Natural killer cell (primary cell): ENCODE data around the gene ABCA12. TPM values are rescaled to one million over a fixed set of nuclear protein-coding genes. Genes with fewer than 3 reads are reported as not detected.

Experiments used
- ATAC-seq, 3 donors: fragments of 150-1000 bp in 2 of 3; fragments of 200-7000 bp in 1 of 3; cut with Tn5 transposase; 1 replicate in 1 of 3; 2 replicates in 2 of 3; pipeline ENCODE4 v1.10.0; 2021; ENCODE audit warnings: mild to moderate bottlenecking in 2 of 3, moderate library complexity in 2 of 3
- DNase-seq, 2 donors: peaks; one replicate each; pipeline versions ENCODE4 v3.0.0 to v3.0.0-alpha.2; 2013 to 2021; ENCODE audit warnings: mixed read lengths in 1 of 2
- H3K27ac ChIP-seq: one replicate; pipeline ENCODE4 v1.5.1; 2013; ENCODE audit warnings: mild to moderate bottlenecking, low read length
- H3K27me3 ChIP-seq: one replicate; pipeline ENCODE4 v1.6.1; 2013; ENCODE audit warnings: low read length; ENCODE audit not compliant: control insufficient read depth, insufficient read depth
- H3K36me3 ChIP-seq: one replicate; pipeline ENCODE4 v1.6.1; 2013; ENCODE audit warnings: low read length; ENCODE audit not compliant: control insufficient read depth, insufficient read depth
- H3K4me1 ChIP-seq: one replicate; pipeline ENCODE4 v1.6.1; 2013; ENCODE audit warnings: low read length; ENCODE audit not compliant: control insufficient read depth, insufficient read depth
- H3K4me3 ChIP-seq: one replicate; pipeline ENCODE4 v1.5.1; 2013; ENCODE audit warnings: low read length
- H3K9me3 ChIP-seq: one replicate; pipeline ENCODE4 v1.6.1; 2013; ENCODE audit warnings: low read length; ENCODE audit not compliant: control insufficient read depth, insufficient read depth
- H3K27ac Mint-ChIP-seq, 2 donors: one replicate each; pipeline ENCODE4 v1.8.0; 2022; ENCODE audit warnings: mild to moderate bottlenecking in 2 of 2, mixed read lengths in 2 of 2, moderate library complexity in 1 of 2
- H3K27me3 Mint-ChIP-seq, 2 donors: one replicate each; pipeline ENCODE4 v1.8.0; 2022; ENCODE audit warnings: low read depth in 2 of 2, mixed read lengths in 2 of 2
- H3K36me3 Mint-ChIP-seq: one replicate; pipeline ENCODE4 v1.8.0; 2022; ENCODE audit warnings: mixed read lengths
- H3K4me1 Mint-ChIP-seq, 2 donors: one replicate each; pipeline ENCODE4 v1.8.0; 2022; ENCODE audit warnings: mixed read lengths in 2 of 2
- H3K4me3 Mint-ChIP-seq: one replicate; pipeline ENCODE4 v1.8.0; 2022; ENCODE audit warnings: mild to moderate bottlenecking, moderate library complexity, mixed read lengths
- H3K9me3 Mint-ChIP-seq, 2 donors: one replicate each; pipeline ENCODE4 v1.8.0; 2022; ENCODE audit warnings: mixed read lengths in 2 of 2
- WGBS: methylation state at CpG from one replicate; pipeline ENCODE4 v1.1.7; 2013; ENCODE audit warnings: missing lambda C conversion rate; ENCODE audit not compliant: insufficient coverage; 5-methylcytosine and 5-hydroxymethylcytosine counted together
- intact Hi-C: fragments of 100-400 bp; cut with micrococcal nuclease; formaldehyde crosslinking; loops from one replicate; pipeline ENCODE4 v1.14.2; 2022
- total RNA-seq, 4 donors: library from RNA; stranded (reverse); fragments of 120-200 nt in 1 of 4; gene quantifications; one replicate each; pipeline versions ENCODE4 v1.2.3 to v1.2.4, GENCODE V29; 2013 to 2022
- TF ChIP-seq, protein P1 (sequence below): fragments of 200-600 bp; IDR thresholded peaks from one replicate; pipeline ENCODE4 v1.8.0; 2022; ENCODE audit warnings: antibody characterized with exemption

The ABCA12 gene
- total RNA-seq, 3 donors from 2014 or later (not counting 1 experiment from before 2014, with no cell fraction given): not detected

DNA sequence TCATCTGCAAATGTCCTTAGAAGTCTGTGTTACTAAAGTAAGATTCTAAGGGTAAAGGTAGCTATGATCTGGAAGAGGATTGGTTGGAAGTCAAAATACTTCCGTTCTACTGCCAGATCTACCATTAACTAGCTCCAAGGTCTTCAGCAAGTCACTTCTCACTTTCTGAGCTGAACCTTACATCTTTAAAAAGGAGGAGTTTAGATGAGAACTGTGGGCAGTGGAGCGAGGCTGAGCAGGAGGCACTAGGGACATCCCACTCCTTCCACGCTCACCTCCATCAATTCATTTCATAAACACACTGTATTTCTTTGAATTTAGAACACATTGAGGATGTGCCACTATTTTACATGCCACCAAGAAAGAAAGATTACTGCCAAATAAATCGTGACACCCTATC lies 143.0 kb downstream of the ABCA12 start:
- H3K4me1 ChIP-seq: no peaks in the 10 kb centered on the region
- no peak overlapping the region for H3K27ac ChIP-seq
- intact Hi-C loops: no loop called here
- no peak for DNase-seq
- Mint-ChIP-seq H3K4me1 (no peaks in the 10 kb centered on the region), H3K27me3 (no peaks in the 10 kb centered on the region), H3K36me3 (no peaks in the 10 kb centered on the region), H3K27ac (no peak overlapping the region), H3K4me3 (no peak overlapping the region), H3K9me3 (peaks cover 0 to 5% of the 10 kb centered on the region in 2 donors)
- no peak for ATAC-seq
- no peaks in the 10 kb centered on the region for H3K27me3 ChIP-seq
- H3K9me3 ChIP-seq: no peaks in the 10 kb centered on the region
- no peak overlapping the region for H3K4me3 ChIP-seq
- TF ChIP-seq, protein P1, sequence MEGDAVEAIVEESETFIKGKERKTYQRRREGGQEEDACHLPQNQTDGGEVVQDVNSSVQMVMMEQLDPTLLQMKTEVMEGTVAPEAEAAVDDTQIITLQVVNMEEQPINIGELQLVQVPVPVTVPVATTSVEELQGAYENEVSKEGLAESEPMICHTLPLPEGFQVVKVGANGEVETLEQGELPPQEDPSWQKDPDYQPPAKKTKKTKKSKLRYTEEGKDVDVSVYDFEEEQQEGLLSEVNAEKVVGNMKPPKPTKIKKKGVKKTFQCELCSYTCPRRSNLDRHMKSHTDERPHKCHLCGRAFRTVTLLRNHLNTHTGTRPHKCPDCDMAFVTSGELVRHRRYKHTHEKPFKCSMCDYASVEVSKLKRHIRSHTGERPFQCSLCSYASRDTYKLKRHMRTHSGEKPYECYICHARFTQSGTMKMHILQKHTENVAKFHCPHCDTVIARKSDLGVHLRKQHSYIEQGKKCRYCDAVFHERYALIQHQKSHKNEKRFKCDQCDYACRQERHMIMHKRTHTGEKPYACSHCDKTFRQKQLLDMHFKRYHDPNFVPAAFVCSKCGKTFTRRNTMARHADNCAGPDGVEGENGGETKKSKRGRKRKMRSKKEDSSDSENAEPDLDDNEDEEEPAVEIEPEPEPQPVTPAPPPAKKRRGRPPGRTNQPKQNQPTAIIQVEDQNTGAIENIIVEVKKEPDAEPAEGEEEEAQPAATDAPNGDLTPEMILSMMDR: no peak
- H3K36me3 ChIP-seq: no peaks in the 10 kb centered on the region
- WGBS: no CpG with 5 or more reads among the region's 4 CpGs

DNA sequence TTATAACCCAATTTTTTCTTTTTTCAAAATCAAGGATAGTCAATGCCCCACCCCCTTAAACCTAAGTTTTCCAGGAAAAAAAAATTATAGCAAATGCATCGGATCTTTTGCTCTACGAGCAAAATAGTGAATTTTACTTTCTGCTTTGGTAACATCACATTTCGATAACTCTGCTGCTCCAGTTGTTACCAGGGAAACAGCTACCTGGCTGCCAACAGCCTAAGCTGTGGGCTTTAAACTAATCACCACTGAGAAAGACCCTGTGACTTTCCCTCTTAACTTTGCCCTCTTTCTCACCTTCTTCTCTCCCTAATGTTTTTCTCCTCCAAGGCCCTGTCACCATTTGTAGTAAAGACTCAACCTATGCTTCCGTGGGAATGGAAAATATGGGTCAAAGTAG lies 145.5 kb downstream of the ABCA12 start:
- no peak overlapping the region for H3K27ac Mint-ChIP-seq
- no peak for ATAC-seq
- H3K9me3 ChIP-seq: no peaks in the 10 kb centered on the region

DNA sequence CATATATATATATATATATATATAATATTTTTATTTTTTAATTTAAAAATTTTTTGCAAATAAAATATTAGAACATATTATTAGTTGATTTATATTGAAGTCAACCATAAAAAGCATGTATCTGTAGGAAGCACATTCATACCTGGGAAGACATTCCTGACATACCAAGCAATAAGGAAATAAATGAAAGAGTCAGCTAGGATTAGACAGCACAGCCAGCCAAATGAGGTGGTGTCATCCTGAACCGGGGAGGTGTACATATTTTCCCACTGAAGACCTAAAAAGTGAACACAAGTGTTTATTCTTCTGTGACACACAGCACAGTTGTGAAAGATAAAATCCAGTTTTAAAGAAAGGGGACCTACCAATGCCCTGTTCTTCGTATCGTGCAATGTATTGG lies 149.2 kb downstream of the ABCA12 start:
- no peaks in the 10 kb centered on the region for H3K4me1 Mint-ChIP-seq
- H3K4me3 ChIP-seq: no peak overlapping the region
- no peaks in the 10 kb centered on the region for H3K4me1 ChIP-seq
- no peak for ATAC-seq
- H3K27ac Mint-ChIP-seq: no peak overlapping the region
- intact Hi-C loops: no loop called here
- H3K9me3 Mint-ChIP-seq: peaks cover 3 to 11% of the 10 kb centered on the region in 2 donors
- H3K27me3 Mint-ChIP-seq: no peaks in the 10 kb centered on the region
- no peaks in the 10 kb centered on the region for H3K9me3 ChIP-seq
- 88% methylated on average over 3 of the region's 3 CpGs for WGBS
- H3K4me3 Mint-ChIP-seq: no peak overlapping the region
- no peaks in the 10 kb centered on the region for H3K27me3 ChIP-seq
- H3K36me3 ChIP-seq: no peaks in the 10 kb centered on the region
- TF ChIP-seq, protein P1: no peak
- no peak overlapping the region for H3K27ac ChIP-seq
- DNase-seq: no peak
- no peaks in the 10 kb centered on the region for H3K36me3 Mint-ChIP-seq

More for the DNA sequence above, 145.5 kb downstream of the ABCA12 start:
- Histone ChIP-seq H3K36me3 (no peaks in the 10 kb centered on the region), H3K27me3 (no peaks in the 10 kb centered on the region), H3K4me3 (no peak overlapping the region), H3K4me1 (no peaks in the 10 kb centered on the region), H3K27ac (no peak overlapping the region)
- no peak for DNase-seq
- WGBS: 97% methylated on average over 3 of the region's 4 CpGs
- TF ChIP-seq, protein P1: no peak
- Mint-ChIP-seq H3K27me3 (no peaks in the 10 kb centered on the region), H3K36me3 (no peaks in the 10 kb centered on the region), H3K4me3 (no peak overlapping the region), H3K4me1 (no peaks in the 10 kb centered on the region), H3K9me3 (peaks cover 0 to 5% of the 10 kb centered on the region in 2 donors)
- intact Hi-C loops: no loop called here

DNA sequence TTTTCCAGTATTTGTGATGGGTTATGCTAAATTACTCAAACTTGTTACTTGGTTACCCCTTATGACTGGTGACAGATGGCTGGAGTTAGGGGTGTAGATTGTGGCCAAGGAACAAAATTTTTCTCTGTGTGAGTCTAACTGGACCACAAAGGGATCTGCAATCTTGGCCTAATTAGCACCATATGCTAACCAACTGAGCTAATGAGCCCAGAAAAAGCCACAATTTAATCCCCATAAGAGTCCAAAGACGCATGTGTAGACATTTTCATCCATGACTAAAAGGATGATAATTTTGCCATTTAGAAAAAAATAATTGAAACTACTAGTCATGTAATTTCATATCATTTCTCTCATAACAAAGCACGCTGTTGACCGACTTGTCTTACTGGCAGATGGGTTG lies 151.2 kb downstream of the ABCA12 start:
- H3K4me1 ChIP-seq: no peaks in the 10 kb centered on the region
- H3K4me1 Mint-ChIP-seq: no peaks in the 10 kb centered on the region
- no peak overlapping the region for H3K27ac ChIP-seq
- intact Hi-C loops: no loop called here
- H3K9me3 Mint-ChIP-seq: peaks cover 3 to 6% of the 10 kb centered on the region in 2 donors
- H3K4me3 ChIP-seq: no peak overlapping the region
- no peaks in the 10 kb centered on the region for H3K27me3 ChIP-seq
- H3K4me3 Mint-ChIP-seq: no peak overlapping the region
- H3K27ac Mint-ChIP-seq: no peak overlapping the region
- H3K9me3 ChIP-seq: no peaks in the 10 kb centered on the region
- ATAC-seq: no peak
- H3K36me3 ChIP-seq: no peaks in the 10 kb centered on the region
- TF ChIP-seq, protein P1: no peak
- WGBS: 100% methylated on average over 2 of the region's 3 CpGs
- no peak for DNase-seq
- no peaks in the 10 kb centered on the region for H3K36me3 Mint-ChIP-seq
- no peaks in the 10 kb centered on the region for H3K27me3 Mint-ChIP-seq
